Cardiac fibroblast (primary cell): ENCODE results near the gene HAAO.

Source experiments
- DNase-seq, 2 donors: peaks; one replicate each; pipeline versions ENCODE4 v3.0.0 to v3.0.0-alpha.2; 2010; ENCODE audit warnings: low read depth in 2 of 2
- H3K4me3 ChIP-seq, 2 donors: replicated peaks in 1 of 2; 1 replicate in 1 of 2; 2 replicates in 1 of 2; pipeline ENCODE4 v1.5.1; 2011; ENCODE audit warnings: low read depth in 2 of 2, low read length in 2 of 2, mild to moderate bottlenecking in 2 of 2, moderate library complexity in 1 of 2
- TF ChIP-seq, protein P1 (sequence below): IDR thresholded peaks from one replicate; pipeline ENCODE4 v1.5.1; 2011; ENCODE audit warnings: low read depth, mild to moderate bottlenecking, low read length, inconsistent platforms

Gene HAAO

GRCh38 chr2:42794271-42795046 lies 2.1 kb upstream of the HAAO start:
- TF ChIP-seq, protein P1, sequence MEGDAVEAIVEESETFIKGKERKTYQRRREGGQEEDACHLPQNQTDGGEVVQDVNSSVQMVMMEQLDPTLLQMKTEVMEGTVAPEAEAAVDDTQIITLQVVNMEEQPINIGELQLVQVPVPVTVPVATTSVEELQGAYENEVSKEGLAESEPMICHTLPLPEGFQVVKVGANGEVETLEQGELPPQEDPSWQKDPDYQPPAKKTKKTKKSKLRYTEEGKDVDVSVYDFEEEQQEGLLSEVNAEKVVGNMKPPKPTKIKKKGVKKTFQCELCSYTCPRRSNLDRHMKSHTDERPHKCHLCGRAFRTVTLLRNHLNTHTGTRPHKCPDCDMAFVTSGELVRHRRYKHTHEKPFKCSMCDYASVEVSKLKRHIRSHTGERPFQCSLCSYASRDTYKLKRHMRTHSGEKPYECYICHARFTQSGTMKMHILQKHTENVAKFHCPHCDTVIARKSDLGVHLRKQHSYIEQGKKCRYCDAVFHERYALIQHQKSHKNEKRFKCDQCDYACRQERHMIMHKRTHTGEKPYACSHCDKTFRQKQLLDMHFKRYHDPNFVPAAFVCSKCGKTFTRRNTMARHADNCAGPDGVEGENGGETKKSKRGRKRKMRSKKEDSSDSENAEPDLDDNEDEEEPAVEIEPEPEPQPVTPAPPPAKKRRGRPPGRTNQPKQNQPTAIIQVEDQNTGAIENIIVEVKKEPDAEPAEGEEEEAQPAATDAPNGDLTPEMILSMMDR: peak; percentile 57
- H3K4me3 ChIP-seq: no peak overlapping the region
- DNase-seq: peak; percentile 39 to 44

DNA sequence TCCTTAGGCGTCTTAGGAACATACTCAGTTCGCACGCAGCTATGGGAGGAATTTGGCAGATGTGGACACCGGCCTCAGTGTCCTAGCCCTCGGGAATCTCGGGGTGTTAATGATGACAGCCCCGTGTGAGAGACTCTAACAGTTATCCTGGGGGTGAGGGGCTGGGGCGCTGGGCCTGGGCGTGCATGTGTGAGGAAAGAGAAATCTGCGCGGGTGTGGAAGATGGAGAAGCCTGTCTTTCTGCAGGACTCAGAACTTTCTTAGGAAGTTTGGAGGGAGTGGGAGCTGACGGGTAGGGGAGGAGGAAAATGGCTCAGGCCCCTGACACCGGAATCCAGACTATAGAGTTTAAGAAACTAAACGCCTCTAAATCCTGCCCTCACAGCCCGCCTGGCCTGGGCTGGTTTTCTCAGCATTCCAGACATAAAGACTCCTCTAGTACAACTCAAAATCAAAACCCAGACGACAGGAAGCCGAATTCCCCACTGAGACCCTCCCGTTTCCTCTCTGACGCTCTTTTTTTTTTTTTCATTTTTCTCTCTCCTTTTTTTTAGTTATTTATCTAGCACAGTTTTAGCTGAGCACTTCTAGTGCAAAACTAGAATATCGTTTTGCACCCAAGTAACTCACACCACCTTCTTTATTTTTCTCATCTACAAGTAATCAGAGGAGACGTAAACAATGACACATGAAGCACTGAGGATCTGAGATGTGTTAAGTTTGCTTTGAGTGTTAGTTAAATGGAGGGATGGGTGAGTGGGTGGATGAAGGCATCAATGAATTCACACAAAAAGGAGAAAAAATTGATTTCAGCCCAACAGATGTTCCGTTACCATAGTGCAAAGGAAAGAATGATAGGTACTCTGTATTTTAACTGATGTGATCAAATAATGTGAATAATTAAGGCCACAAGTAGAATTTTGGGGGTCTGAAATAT lies 1.2 kb upstream of the HAAO start:
- H3K4me3 ChIP-seq: no peak overlapping the region
- DNase-seq: no peak
- TF ChIP-seq, protein P1: no peak

- TF ChIP-seq, protein P1: no peak
- no peak for DNase-seq
- peak overlapping the region; percentile 21 to 32 for H3K4me3 ChIP-seq
These were observed 248 bp downstream of the HAAO start for GRCh38 chr2:42792087-42792582.

DNA sequence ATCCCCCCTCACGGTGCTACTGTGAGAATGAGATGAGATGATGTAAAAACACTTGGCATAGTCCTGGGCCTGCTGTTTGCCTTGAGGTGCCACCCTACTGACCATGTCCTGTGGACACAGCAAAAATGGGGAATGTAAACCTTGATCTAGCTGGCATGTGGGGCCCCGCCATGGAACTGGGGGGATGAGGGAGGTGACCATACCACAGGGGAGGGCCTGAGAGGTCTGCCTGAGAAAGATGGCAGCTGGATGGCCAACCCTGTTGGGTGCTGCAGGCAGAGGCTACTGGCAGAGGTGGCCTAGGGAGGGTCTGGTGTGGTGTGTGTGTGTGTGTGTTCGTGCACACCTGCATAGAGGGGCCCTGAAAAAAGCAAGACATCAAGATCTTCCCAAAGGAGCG lies 777 bp downstream of the HAAO start:
- no peak overlapping the region for H3K4me3 ChIP-seq
- DNase-seq: no peak
- TF ChIP-seq, protein P1: no peak

DNA sequence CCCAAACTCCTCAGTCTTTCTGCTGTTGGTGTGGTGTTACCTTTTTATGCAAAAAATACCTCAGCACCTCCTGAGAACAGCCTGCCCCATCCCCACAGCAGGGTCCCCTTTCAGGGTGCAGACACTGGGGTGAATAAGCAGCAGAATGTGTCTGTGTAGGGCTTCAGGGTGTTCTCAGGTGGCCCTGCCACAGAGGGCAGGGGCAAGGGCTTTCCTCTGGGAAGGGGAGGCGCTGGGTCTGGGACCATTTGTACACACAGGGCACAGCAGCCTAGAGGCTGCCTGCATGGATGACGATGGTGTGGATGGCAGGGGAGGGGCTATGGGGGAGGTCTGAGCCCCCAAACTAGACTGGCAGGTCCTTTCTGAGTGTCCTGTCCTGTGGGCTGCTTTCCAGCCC lies 2.6 kb downstream of the HAAO start:
- TF ChIP-seq, protein P1: no peak
- H3K4me3 ChIP-seq: no peak overlapping the region
- DNase-seq: no peak

DNA sequence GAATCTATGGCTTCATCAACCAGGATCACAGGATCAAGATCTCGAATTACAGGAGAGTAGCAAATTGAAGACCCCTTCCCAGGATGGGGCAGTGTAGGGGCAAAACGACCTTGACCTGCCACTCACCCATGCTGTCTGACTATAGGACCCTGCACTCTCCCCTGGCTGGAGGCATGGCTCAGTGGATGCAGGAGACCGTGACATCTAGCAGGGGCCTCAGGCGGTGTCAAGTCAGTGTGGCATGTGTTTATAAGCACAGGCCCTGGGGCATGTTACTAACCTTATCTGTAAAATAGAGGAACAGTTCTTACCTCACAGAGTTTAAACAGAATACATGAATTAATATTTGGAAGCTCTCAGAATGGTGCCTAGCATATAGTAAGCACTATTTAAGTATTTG lies 3.5 kb downstream of the HAAO start:
- TF ChIP-seq, protein P1: no peak
- no peak overlapping the region for H3K4me3 ChIP-seq
- DNase-seq: no peak
